Spleen (tissue), 7 donors: ENCODE data around the gene PPOX.
A peak's percentile ranks its signal among the peaks of the same experiment; 100 is the strongest.

ENCODE experiments used
- POLR2AphosphoS5 ChIP-seq, 3 donors: sonication (generic); formaldehyde crosslinking; IDR thresholded peaks; one replicate each; pipeline ENCODE4 v1.5.1; 2017; ENCODE audit warnings: antibody characterized with exemption in 3 of 3
- TF ChIP-seq, protein P1 (sequence below), 11 experiments: fragments of 200-600 bp in 7 of 11; fragments of 450-650 bp in 4 of 11; sonication (generic) in 4 of 11; IDR thresholded peaks in 8 of 11; conservative IDR thresholded peaks in 3 of 11; 1 replicate in 7 of 11; 2 replicates in 4 of 11; pipeline versions ENCODE4 v1.4.0 to v1.8.0; 2016 to 2021; ENCODE audit warnings: antibody characterized with exemption in 11 of 11, inconsistent platforms in 4 of 11, mild to moderate bottlenecking in 1 of 11
- donor health status: DM: no; HTN: no; CAD: no; lungs with moderate emphysema.
- donor health status: DM: no; HTN: no; CAD: no.
- donor health status: DM: no; HTN: no; CAD: no.

DNA sequence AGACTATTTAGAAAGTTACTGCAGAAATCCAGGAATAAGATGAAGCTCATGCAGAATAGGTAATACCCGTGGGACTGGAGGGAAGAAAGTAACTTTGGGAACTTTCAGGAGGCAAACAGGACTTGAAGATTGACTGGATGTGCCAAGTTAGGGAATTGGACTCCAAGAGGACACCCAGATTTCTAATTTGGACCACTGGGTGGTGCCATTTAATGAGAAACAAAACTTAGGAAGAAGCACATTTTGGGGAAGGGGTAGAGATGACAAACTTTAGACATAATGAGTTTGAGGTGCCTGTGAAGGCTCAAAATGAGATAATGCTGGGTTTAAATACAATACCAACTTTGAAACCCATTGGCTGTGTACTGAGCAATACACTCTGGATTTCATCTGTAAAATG is 14.4 kb downstream of the PPOX start:
- TF ChIP-seq, protein P1, sequence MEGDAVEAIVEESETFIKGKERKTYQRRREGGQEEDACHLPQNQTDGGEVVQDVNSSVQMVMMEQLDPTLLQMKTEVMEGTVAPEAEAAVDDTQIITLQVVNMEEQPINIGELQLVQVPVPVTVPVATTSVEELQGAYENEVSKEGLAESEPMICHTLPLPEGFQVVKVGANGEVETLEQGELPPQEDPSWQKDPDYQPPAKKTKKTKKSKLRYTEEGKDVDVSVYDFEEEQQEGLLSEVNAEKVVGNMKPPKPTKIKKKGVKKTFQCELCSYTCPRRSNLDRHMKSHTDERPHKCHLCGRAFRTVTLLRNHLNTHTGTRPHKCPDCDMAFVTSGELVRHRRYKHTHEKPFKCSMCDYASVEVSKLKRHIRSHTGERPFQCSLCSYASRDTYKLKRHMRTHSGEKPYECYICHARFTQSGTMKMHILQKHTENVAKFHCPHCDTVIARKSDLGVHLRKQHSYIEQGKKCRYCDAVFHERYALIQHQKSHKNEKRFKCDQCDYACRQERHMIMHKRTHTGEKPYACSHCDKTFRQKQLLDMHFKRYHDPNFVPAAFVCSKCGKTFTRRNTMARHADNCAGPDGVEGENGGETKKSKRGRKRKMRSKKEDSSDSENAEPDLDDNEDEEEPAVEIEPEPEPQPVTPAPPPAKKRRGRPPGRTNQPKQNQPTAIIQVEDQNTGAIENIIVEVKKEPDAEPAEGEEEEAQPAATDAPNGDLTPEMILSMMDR (IDR thresholded peaks at IDR 0.05 in 8 of 11, conservative IDR thresholded peaks at IDR 0.05 in 3 of 11) = peak in 4 of 11 experiments; percentile 26 to 51 (median 38)
- TF ChIP-seq POLR2AphosphoS5 (IDR thresholded peaks at IDR 0.05) = no peak
